K562 (cell line): ENCODE measurements around the gene GALNT18. TPM values are rescaled to one million over a fixed set of nuclear protein-coding genes. Genes with fewer than 3 reads are reported as not detected.

Experiments
- ATAC-seq: fragments of 200-7000 bp; cut with Tn5 transposase; 3 replicates; pipeline ENCODE4 v1.9.1; 2020; ENCODE audit warnings: moderate library complexity
- BruUV-seq: library from RNA; stranded (reverse); fragments of 400-500 nt; replicated peaks from 2 replicates; lab custom pipeline; 2021; lab: Mats Ljungman, UMichigan
- CTCF ChIA-PET: fragments of 300-600 bp; formaldehyde crosslinking; extraction: SDS; loops from one replicate; lab custom pipeline; 2021; ENCODE audit warnings: low intra/inter-chr PET ratio; lab: Yijun Ruan, JAX
- POLR2A ChIA-PET: fragments of 300-600, 350-650 bp; sonication (Branson Sonifier 250); formaldehyde crosslinking; extraction: SDS; loops from one replicate; lab custom pipeline; 2021; ENCODE audit warnings: antibody characterized with exemption, inconsistent platforms; lab: Yijun Ruan, JAX
- DNase-seq, 4 experiments: peaks; one replicate each; pipeline versions ENCODE4 v3.0.0 to v3.0.0-alpha.2; 2011 to 2018; ENCODE audit warnings: low spot score in 3 of 4, mixed read lengths in 3 of 4; ENCODE audit errors: extremely low read depth in 1 of 4
- FAIRE-seq: peaks from 2 replicates; lab custom pipeline; 2011; peaks lifted over from hg19 to GRCh38; lab: Jason Lieb, UNC
- H2AFZ ChIP-seq: 2 replicates; pipeline ENCODE4 v1.6.0; 2011; ENCODE audit warnings: low read depth, low read length, control low read depth, inconsistent platforms
- H3K27ac ChIP-seq: fragments of 200-600 bp; 3 replicates; pipeline ENCODE4 v1.8.0; 2011; ENCODE audit warnings: low read depth, mild to moderate bottlenecking, control low read depth, inconsistent platforms, low read length, moderate library complexity, mixed read lengths; ENCODE audit errors: extremely low read depth
- H3K27me3 ChIP-seq, 2 experiments: fragments of 300-600 bp in 1 of 2; 2 replicates in 1 of 2; 3 replicates in 1 of 2; pipeline versions ENCODE4 v1.6.0 to v1.8.0; 2011; ENCODE audit warnings: inconsistent platforms in 2 of 2, low read length in 2 of 2, mild to moderate bottlenecking in 1 of 2, mixed read lengths in 1 of 2, moderate library complexity in 1 of 2; ENCODE audit not compliant: control insufficient read depth in 2 of 2, insufficient read depth in 2 of 2
- H3K36me3 ChIP-seq: fragments of 300-600 bp; 3 replicates; pipeline ENCODE4 v1.8.0; 2011; ENCODE audit warnings: mild to moderate bottlenecking, low read length, inconsistent platforms; ENCODE audit not compliant: control insufficient read depth, insufficient read depth
- H3K4me1 ChIP-seq, 2 experiments: fragments of 200-600 bp in 1 of 2; replicated peaks in 1 of 2; 2 replicates in 1 of 2; 3 replicates in 1 of 2; pipeline versions ENCODE4 v1.5.1 to v1.8.0; 2011; ENCODE audit warnings: inconsistent platforms in 2 of 2, low read length in 2 of 2, mild to moderate bottlenecking in 1 of 2, mixed read lengths in 1 of 2, moderate library complexity in 1 of 2; ENCODE audit not compliant: control insufficient read depth in 2 of 2, insufficient read depth in 2 of 2
- H3K4me2 ChIP-seq: 2 replicates; pipeline ENCODE4 v1.6.1; 2011; ENCODE audit warnings: low read length, control low read depth, inconsistent platforms, mixed read lengths; ENCODE audit not compliant: insufficient read depth
- H3K4me3 ChIP-seq: fragments of 200-600 bp; sonication (generic), shearing (Covaris generic); 2 replicates; pipeline ENCODE4 v1.5.1; 2016; ENCODE audit warnings: control low read depth, inconsistent platforms
- H3K79me2 ChIP-seq: fragments of 200-600 bp; 3 replicates; pipeline ENCODE4 v1.8.0; 2011; ENCODE audit warnings: low read length, inconsistent platforms; ENCODE audit not compliant: control insufficient read depth, insufficient read depth
- H3K9ac ChIP-seq, 2 experiments: 2 replicates each; pipeline versions ENCODE4 v1.6.0 to v1.6.1; 2011; ENCODE audit warnings: low read depth in 2 of 2, low read length in 2 of 2, control low read depth in 1 of 2, inconsistent platforms in 1 of 2, mild to moderate bottlenecking in 1 of 2, mixed read lengths in 1 of 2; ENCODE audit not compliant: insufficient read depth in 1 of 2
- H3K9me1 ChIP-seq: one replicate; pipeline ENCODE4 v1.6.0; 2011; ENCODE audit warnings: inconsistent platforms, mild to moderate bottlenecking, low read length, moderate library complexity; ENCODE audit not compliant: control insufficient read depth, insufficient read depth
- H3K9me3 ChIP-seq: replicated peaks from 2 replicates; pipeline ENCODE4 v1.5.1; 2011; ENCODE audit warnings: low read depth, low read length, inconsistent platforms; ENCODE audit not compliant: control insufficient read depth, insufficient read depth
- H4K20me1 ChIP-seq: replicated peaks from 2 replicates; pipeline ENCODE4 v1.6.1; 2011; ENCODE audit warnings: low read length, inconsistent platforms, mixed read lengths; ENCODE audit not compliant: control insufficient read depth, insufficient read depth
- ARHGAP35 ChIP-seq: fragments of 450-650 bp; IDR thresholded peaks from 2 replicates; pipeline ENCODE4 v1.6.1; 2018; ENCODE audit not compliant: partially characterized antibody
- E2F1 ChIP-seq: sonication (generic); formaldehyde crosslinking; IDR thresholded peaks from 2 replicates; pipeline ENCODE4 v1.8.1; 2023; ENCODE audit warnings: mild to moderate bottlenecking, missing genetic modification reagents, moderate library complexity
- MLLT1 ChIP-seq, 2 experiments: fragments of 450-650 bp; IDR thresholded peaks; 2 replicates each; pipeline ENCODE4 v1.6.1; 2016
- PRMT5 ChIP-seq: sonication (generic); formaldehyde crosslinking; IDR thresholded peaks from 2 replicates; pipeline ENCODE4 v1.5.0; 2020; ENCODE audit warnings: missing genetic modification reagents
- RBM14 ChIP-seq: fragments of 200-400 bp; formaldehyde crosslinking; IDR thresholded peaks from 2 replicates; pipeline ENCODE4 v1.6.1; 2018; ENCODE audit warnings: low read depth, mild to moderate bottlenecking, low read length, moderate library complexity, borderline replicate concordance; ENCODE audit not compliant: insufficient read depth
- RBM15 ChIP-seq: fragments of 200-400 bp; formaldehyde crosslinking; IDR thresholded peaks from 2 replicates; pipeline ENCODE4 v1.6.1; 2018; ENCODE audit warnings: mild to moderate bottlenecking, low read length, moderate library complexity; ENCODE audit not compliant: insufficient read depth
- SAP30 ChIP-seq: fragments of 200-600 bp; sonication (generic); IDR thresholded peaks from 2 replicates; pipeline ENCODE4 v1.6.1; 2012; ENCODE audit warnings: borderline replicate concordance, low read depth, mild to moderate bottlenecking, moderate library complexity, low read length, control low read depth, inconsistent platforms; ENCODE audit not compliant: insufficient read depth, poor library complexity, severe bottlenecking
- TSC22D4 ChIP-seq: fragments of 450-650 bp; IDR thresholded peaks from 2 replicates; pipeline ENCODE4 v1.6.1; 2016; ENCODE audit warnings: missing genetic modification characterization, missing biosample characterization, control low read depth
- ZNF589 ChIP-seq: fragments of 200-800 bp; sonication (Bioruptor generic); IDR thresholded peaks from 2 replicates; pipeline ENCODE4 v1.6.1; 2016; ENCODE audit warnings: low read depth, missing genetic modification characterization, missing compliant biosample characterization
- WGBS: fragments of 100-300 bp; shearing (Covaris generic); methylation state at CpG from one replicate; pipeline ENCODE4 v1.1.6; 2016; ENCODE audit warnings: low coverage, mixed read lengths; ENCODE audit not compliant: insufficient coverage; ENCODE audit errors: missing lambda C conversion rate; 5-methylcytosine and 5-hydroxymethylcytosine counted together
- in situ Hi-C: fragments of 300-500 bp; cut with MboI; formaldehyde crosslinking; loops from 4 replicates; pipeline ENCODE4 v1.15.0; 2018; ENCODE audit warnings: inconsistent platforms, mixed read lengths
- intact Hi-C: fragments of 100-400 bp; cut with micrococcal nuclease; formaldehyde crosslinking; loops from 2 replicates; pipeline ENCODE4 v1.14.2; 2022
- polyA plus RNA-seq, 8 experiments: library from polyadenylated mRNA; depleted of rRNA in 4 of 8; stranded (reverse) in 5 of 8; unstranded in 3 of 8; fragments of >200 nt; fragmentation: Nextera tagmentation in 2 of 8; fragmentation: Illumina TruSeq in 1 of 8; extraction: Ambion mirVana in 2 of 8; extraction: Trizol in 1 of 8; gene quantifications; 2 replicates each; pipeline versions ENCODE4 v1.2.1 to v1.2.3, GENCODE V29; 2011 to 2014; ENCODE audit warnings: inconsistent platforms in 1 of 8, missing spikeins in 1 of 8
- total RNA-seq, 7 experiments: library from RNA; depleted of rRNA in 6 of 7; stranded (reverse); fragments of >200 nt in 6 of 7; fragmentation: Illumina TruSeq in 2 of 7; extraction: Trizol in 2 of 7; gene quantifications; 2 replicates each; pipeline versions ENCODE4 v1.2.1 to v1.2.3, GENCODE V29; 2011 to 2021; ENCODE audit warnings: low replicate concordance in 1 of 7

Gene GALNT18
- total and polyA plus RNA-seq, 9 of the 15 experiments (the other 6 are each of a cell fraction or from before 2014, with no cell fraction given) = not detected

DNA sequence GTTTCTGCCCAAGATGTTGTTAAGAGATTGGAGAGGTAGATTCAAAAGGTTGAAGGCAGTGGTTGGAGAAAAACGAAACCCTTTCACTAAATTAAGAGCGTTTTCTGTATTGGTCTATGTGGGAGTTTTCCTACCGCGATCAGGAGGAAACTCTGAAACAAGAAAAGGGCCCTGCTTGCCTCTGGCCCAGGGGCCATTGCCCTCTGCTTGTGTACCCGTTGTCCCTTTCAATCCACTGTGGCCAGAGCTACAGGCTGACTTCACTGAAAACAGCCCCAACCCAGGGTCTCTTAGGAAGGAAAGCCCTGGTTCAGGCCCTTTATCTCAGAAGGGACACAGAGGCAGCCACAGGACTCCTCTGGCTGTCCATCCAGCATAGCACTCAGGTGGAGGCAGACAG, 367.8 kb downstream of the GALNT18 start:
- H3K9me3 ChIP-seq = no peaks in the 10 kb centered on the region
- FAIRE-seq = no peak
- BruUV-seq = no TSS peak
- H3K4me2 ChIP-seq = no peak overlapping the region
- no peak overlapping the region for H3K27ac ChIP-seq
- ATAC-seq = no peak
- POLR2A ChIA-PET = no interaction called here
- H4K20me1 ChIP-seq = no peaks in the 10 kb centered on the region; the same call in 1 of the 2 replicates
- H3K9me1 ChIP-seq = no peaks in the 10 kb centered on the region
- H3K4me3 ChIP-seq = no peak overlapping the region
- DNase-seq = no peak
- WGBS = 0% methylated on average over 5 of the region's 5 CpGs
- H3K4me1 ChIP-seq = no peaks in the 10 kb centered on the region
- H3K36me3 ChIP-seq = no peaks in the 10 kb centered on the region
- no peaks in the 10 kb centered on the region for H3K79me2 ChIP-seq
- no peak overlapping the region for H3K9ac ChIP-seq
- intact Hi-C loops = no loop called here
- in situ Hi-C loops = loop anchor here (25.0 kb wide), 1 partner anchor 467 kb away; no protein-coding TSS in a partner anchor
- TF ChIP-seq E2F1 (CRISPR knock-in tag) = no peak
- no peak for TF ChIP-seq RBM14
- TF ChIP-seq ZNF589 (CRISPR knock-in tag) = no peak
- no peak for TF ChIP-seq SAP30
- no peak for TF ChIP-seq RBM15
- no peak for TF ChIP-seq ARHGAP35
- no peak for TF ChIP-seq PRMT5 (CRISPR knock-in tag)
- TF ChIP-seq TSC22D4 (tag) = no peak
- TF ChIP-seq MLLT1 (IDR thresholded peaks at IDR 0.05) = no peak
- TF ChIP-seq, all 486 proteins: peak for 0
- Histone ChIP-seq H2AFZ (no peak overlapping the region), H3K27me3 (peaks cover 0 to 22% of the 10 kb centered on the region in 2 experiments; a peak in 2 of 5 replicates)
- CTCF ChIA-PET = no interaction called here
